ENCODE measurements around the gene PLEKHG3.

PLEKHG3 gene

DNA sequence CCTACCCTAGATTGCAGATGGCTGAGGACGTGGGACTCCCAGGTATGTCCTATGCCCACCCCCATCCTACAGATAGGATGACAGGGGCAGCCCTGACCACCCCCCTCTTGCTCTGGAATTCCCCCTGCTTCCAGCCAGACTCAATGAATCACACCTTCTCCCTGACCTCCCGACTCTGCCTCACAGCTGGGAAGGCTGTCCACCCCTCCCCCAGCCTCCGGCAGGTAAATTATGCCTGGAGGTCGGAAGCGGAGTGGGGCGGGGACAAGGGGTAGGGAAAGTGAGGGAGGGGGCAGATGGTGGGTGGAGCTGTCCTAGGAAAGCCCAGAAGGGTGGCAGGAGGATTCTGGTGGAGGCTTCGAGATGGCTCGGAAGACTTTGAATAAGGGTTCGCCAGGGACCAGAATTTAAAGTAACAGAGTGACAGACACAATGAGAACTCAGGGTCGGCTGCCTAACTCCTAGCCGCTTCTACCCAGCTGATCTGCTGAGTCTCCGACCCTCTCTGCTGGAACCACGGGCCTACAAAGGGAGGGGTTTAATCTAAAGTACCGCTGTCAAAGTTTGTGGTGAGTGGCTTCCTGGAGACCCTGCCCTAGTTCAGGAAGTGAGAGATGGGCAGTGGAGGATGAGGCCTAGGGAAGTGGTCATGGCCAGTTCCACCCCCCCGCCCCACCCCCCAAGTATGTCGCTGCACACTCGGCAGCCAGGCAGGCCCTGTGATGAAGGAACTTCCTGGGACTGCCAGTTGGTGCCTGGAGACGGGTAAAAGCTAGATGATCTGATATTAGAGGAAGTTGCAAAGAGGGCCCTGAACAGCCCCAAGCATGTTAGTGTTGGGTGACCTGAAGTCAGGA lies 4.2 kb downstream of the PLEKHG3 start:
- no peak for DNase-seq

DNA sequence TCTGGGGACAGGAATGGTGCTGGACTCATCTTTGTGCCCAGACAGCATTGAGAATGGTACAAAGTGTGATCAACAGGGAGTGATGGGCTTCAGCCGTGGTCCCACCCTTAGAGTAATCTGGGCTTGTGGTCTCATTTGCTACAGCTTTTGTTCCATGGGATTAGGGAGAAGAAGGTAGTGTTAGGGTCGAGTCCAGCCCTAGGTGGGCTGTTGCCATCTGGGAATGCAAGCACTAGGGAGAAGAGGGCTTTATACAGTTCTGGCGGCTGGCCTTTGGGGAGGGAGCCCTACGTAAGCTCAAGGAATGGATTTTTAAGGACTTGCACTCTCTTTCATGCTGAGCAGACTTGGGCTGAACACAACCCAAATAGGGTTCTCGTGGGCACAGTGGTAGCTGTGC lies 4.9 kb downstream of the PLEKHG3 start:
- no peak for DNase-seq

DNA sequence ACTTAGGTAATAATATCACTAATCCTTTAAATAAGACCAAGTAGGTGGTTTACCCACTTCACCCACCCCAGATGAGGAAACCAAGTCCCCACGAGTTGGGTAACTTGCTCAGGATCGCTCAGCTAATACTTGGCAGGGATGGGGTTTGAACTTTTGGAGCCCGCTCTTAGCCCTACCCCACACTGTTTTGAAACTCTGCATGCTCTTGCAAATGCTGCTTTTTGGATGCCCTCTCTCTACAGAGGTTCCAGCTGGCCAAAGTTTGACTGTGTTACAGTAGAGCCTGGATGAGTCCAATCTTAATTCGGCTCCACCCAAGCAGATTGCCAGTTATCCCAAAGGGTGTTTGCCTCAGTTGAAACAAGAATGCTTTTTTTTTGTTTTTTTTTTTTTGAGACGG lies 6.8 kb downstream of the PLEKHG3 start:
- DNase-seq = no peak

DNA sequence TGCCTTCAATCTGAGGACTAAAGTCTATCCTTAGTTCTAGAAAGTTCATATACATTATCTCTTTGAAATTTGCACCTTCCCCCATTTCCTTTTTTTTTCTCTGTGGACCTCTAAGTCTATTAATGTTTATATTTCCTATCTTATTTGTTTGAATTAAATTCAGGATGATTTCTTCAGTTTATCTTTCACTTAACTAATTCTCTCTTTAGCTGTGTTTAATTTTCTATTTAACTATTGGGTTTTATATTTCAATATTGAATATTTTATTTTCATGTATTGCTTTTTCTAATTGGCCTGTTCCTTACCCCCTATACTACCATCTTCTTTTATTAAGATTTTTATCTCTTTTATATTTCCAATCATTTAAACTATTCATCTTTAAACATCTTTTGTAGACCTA lies 9.5 kb downstream of the PLEKHG3 start:
- DNase-seq = no peak

DNA sequence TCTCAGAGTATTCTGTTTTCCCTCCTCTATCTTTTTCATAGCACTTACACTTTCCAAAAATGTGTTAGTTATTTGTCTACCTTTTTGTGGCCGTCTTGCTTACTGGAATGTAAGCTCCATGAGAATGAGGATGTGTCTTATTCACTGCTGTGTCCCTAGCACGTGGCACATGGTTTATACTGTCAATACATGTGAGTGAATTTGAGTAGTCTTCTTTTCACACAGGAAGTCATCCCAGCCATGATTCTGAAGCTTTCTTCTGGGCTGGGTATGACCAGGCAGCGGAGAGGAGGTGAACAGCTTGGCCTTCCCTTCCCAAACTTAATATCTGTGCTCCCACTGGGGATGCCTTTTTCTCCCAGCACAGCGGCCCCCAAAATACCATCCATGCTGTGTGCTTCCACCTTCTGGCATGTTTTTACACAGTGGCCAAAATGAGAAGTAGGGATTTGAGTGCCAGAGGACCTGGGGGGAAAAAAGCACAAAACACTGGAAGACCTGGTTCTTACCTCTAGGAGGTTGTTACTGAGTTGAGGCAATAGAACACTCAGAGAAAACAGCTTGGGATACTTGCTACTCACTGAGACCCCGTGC lies 10.3 kb downstream of the PLEKHG3 start:
- DNase-seq = no peak

DNA sequence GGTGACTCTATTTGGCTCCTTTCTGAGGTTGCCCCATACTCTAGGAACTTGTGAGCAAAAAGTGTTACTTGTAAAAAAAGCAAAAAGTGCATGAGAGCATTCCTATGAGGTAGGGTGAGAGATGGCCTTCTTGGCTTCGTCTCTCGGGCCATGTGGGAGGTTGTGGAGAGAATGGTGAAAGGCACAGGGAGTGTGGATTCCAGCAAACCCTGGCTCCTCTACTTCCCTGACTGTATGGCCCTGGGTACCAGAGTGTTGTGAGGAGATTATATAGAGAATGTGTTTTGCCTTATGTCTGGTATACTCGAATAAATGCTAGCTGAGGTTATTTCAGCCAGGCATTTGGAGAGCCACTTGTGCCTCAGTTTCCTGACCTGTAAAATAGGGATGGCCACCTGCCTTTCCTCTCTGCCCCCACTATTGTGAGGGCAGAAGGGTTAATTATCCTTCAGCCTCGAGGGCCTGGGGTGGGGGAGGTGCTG lies 11.0 kb downstream of the PLEKHG3 start:
- DNase-seq = no peak

DNA sequence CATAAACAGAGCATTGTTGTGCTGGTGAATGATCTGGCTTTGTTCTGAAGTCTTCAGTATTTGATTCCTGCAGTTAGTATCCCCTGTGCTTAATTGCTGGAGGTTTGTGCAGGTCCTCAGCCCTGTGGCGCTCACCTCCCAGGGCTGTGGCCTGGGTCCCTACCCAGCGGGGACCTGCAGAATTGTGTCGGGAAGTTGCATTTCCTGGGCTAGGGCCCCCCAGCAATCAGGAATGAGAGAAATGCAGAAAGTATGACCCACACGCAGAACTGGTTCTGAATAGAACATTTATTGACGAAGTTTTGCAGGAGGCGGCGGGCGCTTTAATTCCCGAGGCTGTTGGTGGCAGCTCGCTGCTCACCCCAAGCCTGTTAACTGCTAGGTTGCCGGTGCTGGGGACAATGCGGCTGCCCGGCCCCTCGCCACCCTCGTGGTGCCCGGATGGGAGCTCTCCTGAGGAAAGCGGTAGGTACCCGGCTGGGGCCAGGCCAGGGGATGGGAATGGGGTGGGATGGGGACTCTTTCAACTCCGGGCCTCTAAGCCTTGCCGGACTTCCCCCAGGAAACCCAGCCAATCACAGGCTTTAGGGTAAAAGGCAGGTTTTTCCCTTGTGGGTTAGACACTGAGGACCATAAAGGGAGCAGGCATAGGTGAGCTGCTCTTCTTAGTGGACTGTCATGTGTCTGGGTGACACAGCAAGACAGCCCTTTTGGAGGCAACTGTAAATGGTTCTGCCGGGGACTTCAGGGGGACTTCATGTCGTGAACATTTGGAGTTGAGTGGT lies 11.6 kb downstream of the PLEKHG3 start:
- DNase-seq = no peak

DNA sequence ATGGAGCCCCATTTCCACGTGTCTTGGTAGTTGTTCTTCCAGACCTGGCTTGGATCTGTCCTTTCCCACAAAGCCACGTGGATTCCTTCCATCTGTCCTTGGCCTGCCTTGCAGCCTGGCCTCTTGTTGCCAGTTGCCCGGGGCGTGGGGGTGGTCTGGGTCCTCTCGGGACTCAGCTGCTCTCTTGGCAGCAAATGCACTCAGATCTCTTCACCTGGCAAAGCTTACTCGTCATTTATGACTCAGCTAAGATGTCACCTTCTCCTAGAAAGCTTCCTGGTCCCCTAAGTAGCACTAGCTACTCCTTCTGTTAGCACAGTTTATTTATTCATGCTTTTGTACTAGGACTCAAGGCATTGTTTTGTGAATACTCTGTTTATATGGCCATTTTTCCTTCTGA lies 13.6 kb downstream of the PLEKHG3 start:
- DNase-seq = no peak

DNA sequence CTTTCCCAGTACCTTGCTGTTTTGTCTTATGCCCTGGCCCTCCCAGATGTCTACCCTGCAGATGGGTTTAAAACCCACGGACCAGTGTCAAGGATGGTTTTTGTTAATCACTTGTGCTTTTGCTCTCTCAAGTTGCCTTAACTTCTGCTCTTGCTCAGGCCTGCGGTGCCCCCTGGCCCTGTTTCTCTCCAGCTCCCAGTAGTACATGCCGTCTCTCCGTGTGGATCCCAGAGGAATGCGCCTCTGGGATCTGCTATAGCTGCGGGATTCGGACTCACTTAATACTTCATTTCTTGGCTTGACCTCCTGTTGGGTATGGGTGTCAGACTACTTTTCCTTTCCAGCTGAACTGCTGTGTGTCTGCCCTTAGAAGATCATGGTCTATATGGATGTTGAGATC lies 14.5 kb downstream of the PLEKHG3 start:
- DNase-seq = no peak

DNA sequence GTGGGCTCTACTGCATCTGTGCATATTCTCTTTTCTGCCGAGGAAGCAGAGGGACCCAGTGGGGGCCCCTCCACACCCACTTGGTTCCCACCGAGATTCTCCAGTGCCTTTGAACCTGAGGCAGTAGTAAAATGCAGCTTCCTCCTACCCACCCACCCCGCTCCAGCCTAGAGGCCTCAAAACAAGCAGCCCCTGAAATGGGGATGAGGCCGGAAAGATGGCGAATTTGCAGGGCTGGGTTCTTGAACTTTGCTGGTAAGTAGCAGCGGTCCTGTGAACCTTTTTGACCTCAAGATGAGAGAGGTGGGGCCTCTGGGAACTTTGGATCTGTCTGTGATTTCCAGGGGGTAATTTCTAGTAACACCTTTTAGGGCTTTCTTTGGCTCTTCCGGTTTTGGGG lies 15.4 kb downstream of the PLEKHG3 start:
- DNase-seq = no peak

DNA sequence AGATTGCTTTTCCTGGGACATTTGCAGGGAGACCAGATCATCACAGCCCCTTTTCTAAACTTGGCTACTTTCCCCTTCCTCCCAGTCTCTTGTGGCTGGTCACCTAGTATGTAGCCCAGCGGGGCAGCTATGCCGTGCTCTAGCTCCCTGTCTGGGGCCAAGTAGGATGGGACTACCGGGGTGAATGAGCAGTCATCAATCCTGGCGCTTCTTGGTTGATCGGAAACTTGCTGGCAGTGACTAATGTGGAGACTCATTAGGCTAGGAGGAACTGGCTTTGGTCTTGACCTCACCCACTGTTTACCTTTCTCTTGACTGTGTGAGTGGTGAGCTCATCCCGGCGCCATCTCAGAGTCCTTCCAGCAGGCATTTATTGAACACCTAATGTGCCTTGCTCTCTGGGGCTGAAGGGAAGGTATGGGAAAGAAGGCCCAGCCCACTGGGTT lies 15.9 kb downstream of the PLEKHG3 start:
- DNase-seq = no peak

DNA sequence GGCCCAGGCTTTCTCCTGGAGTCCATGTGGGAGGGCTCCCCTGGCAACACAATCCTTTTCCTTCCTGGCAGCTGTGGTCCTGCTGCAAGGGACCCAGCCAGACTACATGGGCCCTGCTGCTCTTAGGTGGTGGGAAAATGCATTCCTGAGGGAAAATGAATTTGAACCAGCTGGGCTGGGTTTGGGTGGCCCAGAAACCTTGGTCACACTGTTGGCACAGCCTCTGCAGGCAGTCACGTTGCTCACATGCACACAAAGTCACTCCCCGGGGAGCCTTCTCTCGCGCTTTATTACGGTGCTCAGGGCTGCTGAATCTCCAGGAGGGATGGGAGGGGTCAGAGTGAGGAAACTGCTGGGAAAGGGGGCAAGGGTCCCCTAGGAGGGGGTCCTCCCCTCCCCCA lies 17.2 kb downstream of the PLEKHG3 start:
- DNase-seq = peak; percentile 46

DNA sequence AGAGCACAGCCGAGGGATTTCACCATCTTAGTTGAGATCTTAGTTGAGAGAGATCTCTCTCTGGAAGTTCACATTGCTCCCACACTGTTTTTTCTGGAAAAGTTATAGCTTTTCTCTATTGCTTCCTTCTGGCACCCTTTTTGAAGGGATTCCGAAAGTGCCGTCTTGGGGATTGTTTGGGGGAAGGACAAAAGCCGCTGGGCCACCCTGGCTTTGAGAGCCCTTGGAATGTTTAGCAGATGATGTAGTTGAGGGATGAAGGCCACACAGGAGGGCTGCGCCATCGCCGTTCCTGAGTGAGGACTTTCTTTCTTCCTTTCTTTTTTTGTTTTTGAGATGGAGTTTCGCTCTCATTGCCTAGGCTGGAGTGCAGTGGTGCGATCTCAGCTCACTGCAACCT lies 17.7 kb downstream of the PLEKHG3 start:
- no peak for DNase-seq

DNA sequence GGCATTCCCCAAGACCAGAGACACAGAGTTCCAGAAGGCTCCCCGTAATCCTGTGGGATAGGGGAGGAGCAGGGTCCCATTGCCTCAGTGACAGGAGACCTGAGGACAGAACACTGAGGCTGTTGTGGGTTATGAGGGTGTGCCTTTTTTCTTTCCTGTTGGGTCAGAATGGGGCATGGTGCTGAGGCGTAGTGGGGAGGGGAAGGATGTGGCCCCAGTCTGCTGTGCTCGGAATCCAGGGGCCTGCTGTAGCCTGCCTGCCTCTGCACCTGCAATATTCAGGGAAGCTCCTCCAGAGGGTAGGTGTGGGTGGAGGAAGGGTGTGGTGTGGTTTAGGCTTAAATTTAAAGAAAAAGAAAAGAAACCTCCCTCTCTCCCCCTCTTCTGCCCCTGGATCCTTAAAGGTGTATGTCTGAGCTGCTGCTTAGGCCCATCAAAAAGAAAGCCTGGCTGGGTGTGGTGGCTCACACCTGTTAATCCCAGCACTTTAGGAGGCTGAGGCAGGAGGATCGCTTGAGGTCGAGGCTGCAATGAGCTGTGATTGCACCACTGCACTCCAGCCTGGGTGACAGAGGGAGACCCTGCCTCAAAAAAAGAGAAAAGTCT lies 18.7 kb downstream of the PLEKHG3 start:
- no peak for DNase-seq

DNA sequence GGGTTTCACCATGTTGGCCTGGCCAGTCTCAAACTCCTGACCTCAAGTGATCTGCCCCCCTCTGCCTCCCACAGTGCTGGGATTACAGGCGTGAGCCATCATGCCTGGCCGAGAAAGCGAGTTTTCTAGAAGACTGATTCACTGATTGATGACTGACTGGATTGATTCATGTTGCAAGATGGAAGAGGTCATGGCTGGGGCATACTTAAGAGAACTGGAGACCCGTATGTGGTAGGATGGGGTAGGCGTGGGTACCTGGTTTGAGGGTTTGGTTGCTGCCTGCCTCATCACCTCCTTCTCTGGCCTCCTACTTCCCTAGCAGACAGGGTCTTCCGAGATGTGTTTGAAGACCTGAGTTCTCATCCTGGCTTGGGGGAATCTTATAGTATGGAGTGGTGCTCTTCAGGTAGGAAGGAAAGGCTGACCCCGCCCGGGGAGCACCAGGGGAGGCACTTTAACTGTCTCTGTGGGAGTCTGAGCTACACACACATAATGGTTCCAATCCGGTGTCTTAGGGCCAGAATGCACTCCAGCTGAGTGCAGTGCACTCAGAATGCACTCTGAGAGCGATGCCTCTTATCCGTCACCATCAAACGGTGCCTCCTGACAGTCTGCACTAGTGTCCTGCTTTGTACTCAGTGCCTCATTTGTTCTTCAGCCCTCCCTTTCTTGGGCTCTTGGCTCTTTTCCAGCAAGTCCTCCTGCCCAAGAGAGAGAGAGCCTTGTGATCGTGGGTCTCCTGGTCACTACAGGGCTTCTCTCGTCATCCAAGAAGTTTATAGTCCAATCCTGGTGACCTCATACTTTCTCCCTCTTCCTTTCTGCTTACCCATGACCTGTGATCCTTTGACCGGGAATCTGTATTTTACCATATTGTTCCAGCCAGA lies 19.7 kb downstream of the PLEKHG3 start:
- no peak for DNase-seq

DNA sequence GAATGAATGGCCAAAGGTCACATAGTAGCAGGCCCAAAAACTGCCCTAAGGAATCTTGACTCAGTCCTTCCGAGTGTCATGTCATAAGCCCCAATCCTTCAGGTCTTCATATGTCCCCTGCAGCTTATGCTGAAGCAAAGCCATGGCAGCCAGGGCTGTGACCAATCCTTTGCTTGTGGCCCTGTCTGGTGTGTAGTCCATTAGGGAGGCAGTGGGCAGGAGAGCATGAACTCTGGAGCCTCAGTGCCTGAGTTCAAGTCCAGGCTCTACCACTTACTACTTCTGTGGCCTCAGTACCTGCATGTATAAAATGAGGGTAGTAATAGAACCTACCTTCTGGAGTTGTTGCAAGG lies 20.3 kb downstream of the PLEKHG3 start:
- DNase-seq = no peak

DNA sequence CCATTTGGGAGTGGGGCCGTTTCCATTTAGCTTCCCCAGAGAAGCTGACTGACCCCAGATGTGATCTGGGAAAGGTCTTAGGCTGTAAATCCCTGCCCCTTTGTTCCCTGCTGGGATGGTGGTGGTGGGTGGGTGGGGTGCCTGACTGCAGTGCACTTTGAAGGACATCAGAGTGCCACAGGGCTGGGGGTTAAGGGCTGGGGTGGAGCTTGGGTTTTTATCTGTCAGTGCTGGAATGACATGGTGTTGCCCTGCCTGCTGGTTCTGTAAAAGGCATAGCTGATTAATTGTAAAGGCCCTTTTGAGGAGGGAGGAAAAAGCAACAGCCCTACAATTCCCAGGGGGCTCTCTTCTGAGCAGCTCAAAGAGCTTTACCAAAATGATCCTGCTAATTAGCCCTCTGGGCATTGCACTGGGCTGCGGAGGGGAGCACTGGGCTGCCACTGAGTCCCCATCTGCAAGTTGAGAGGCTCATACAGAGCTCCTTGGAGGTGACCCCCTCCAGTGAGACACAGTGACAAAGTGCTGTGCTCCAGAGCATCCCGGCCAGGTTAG lies 21.1 kb downstream of the PLEKHG3 start:
- peak; percentile 88 for DNase-seq

DNA sequence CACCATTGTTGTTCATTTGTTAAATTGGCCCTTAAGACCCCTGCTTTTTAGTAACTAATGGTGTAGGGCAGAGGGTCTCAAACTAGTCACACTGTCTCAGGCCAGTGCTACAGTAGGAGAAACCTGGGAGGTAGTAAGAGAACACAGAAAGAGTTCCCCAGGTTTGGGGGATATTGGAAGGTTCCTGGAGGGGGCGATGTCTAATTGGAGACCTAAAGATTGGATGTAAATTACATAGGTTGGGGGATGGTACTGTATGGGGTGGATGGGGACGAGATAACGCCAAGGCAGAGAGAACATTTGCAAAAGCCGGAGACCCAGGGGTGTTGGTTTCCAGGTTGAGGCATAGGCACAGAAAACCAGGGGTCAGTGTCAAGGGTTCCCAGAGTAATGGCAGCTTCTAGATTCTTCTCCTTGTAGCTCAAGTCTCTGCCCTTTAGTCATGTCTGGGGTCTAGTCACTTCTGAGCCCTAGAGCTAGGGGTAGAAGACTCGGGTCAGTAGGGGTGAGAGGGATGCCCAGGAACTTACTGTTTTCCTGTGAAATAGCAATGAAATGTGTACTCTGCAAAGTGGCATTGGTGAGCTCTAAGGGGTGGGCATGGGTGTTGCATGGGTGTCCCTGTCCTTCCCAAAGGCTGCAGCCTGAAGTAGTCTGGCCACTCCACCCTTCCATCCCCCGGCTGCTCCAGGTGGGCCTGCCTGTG lies 21.8 kb downstream of the PLEKHG3 start:
- no peak for DNase-seq

DNA sequence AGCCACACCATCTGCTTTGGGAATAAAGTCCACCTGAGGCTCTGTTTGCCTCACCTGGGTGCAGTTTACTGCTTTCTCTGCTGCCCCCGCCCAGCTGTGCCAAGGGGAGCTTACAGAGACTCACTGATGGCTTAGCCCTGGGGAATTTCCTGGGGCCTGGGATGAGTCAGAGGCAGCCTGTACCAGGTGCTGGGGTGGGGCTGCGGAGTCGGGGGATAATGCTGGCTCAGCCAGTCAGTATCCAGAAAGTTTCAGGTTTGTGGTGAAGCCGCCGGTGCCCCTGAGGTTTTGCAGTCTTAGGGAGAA lies 22.3 kb downstream of the PLEKHG3 start:
- DNase-seq = peak; percentile 74

DNA sequence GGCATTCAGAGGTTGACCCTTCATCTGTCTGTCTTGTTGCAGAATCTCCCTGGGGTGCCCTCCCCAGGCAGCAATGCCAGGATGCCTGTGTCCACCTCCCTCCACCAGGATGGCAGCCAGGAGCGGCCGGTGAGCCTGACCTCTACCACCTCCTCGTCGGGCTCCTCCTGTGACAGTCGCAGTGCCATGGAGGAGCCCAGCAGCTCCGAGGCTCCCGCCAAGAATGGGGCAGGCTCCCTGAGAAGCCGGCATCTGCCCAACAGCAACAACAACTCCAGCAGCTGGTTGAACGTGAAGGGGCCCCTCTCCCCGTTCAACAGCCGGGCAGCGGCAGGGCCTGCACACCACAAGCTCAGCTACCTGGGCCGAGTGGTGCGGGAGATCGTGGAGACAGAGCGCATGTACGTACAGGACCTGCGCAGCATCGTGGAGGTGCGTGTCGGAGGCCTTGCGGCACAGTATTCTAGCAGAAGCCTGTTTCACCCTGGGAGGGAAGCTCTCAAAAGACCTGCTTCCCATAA lies 23.4 kb downstream of the PLEKHG3 start:
- DNase-seq = no peak

DNA sequence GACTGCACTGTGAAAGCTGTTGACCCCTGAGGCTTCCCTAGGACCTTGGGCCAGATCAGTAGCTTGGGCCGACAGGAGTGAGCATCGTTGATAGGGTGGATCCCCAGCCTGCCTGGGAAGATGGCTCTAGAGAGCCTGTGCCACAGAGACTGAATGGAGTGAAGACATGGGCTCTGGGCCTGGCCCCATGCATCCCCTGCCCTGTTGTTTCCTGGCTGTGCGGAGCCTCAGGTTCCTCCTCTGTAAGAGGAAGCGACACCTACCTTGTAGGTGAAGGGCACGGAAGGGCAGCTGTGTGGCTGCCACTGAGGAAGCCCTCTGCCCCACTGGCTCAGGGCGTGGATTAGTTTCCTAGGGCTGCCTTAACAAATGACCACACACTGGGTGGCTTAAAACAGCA lies 23.9 kb downstream of the PLEKHG3 start:
- DNase-seq = no peak
